ENCODE data around the gene INPP5B.

- no peak for TF ChIP-seq CTCF (IDR thresholded peaks at IDR 0.05)
- TF ChIP-seq NR3C1 (CRISPR knock-in tag; conservative IDR thresholded peaks at IDR 0.05; ENCODE audit: low read depth), result no peak
- no peak for TF ChIP-seq GABPB1 (CRISPR knock-in tag; IDR thresholded peaks at IDR 0.05)
- no peak for TF ChIP-seq ATF2 (CRISPR knock-in tag; IDR thresholded peaks at IDR 0.05; ENCODE audit: borderline replicate concordance, low read depth)
- TF ChIP-seq MAX (CRISPR knock-in tag; IDR thresholded peaks at IDR 0.05), result no peak
- no peak for TF ChIP-seq KAT7 (CRISPR knock-in tag; IDR thresholded peaks at IDR 0.05; ENCODE audit: borderline replicate concordance)
These were observed 15.8 kb downstream of the INPP5B start for GRCh38 chr1:37931102-37931360.
